Hair follicular keratinocyte (primary cell): ENCODE results near the gene THRSP. TPM values are rescaled to one million over a fixed set of nuclear protein-coding genes. Genes with fewer than 3 reads are reported as not detected.

ENCODE experiments used
- total RNA-seq: library from RNA; depleted of rRNA; stranded (reverse); fragments of >200 nt; gene quantifications from 2 replicates; pipeline ENCODE4 v1.2.3, GENCODE V29; 2015

THRSP gene
- total RNA-seq, result not detected in 2 replicates

DNA sequence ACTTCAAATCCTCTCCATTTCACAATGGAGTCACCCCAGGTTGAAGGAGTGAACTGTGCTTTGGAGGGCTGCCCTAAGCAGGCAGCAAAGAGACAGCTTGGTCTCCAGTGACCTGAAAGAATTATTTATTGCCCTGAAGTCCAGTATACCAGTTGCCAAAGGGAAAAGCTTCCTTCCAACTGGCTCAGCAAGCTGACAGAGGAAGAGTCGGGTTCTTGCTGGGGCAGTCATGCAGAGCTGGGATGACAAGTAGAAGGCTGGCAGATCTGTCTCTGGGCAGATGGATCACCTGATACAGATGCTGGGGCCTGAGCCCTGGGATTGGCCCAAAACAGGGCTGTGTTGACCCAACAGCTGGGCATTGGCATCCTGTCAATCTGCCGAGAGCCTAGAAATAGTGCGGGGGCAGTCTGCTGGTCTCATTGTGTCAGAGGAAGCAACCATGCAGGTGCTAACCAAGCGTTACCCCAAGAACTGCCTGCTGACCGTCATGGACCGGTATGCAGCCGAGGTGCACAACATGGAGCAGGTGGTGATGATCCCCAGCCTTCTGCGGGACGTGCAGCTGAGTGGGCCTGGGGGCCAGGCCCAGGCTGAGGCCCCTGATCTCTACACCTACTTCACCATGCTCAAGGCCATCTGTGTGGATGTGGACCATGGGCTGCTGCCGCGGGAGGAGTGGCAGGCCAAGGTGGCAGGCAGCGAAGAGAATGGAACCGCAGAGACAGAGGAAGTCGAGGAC lies at the start of gene THRSP:
Gene THRSP, plus strand, starts transcription at position 422 of the 742 bp plus-strand sequence. Its CDS starts 21 bp downstream, at position 443.

GRCh38 chr11:78022397-78023396 lies 41.0 kb upstream of the THRSP start, which contains the start of gene KCTD14:
Gene KCTD14, minus strand, starts transcription at chr11:78023276. Its CDS starts 27 bp downstream, at chr11:78023249.

GRCh38 chr11:78079232-78080083 lies 15.8 kb downstream of the THRSP start, which contains the start of gene NDUFC2:
Gene NDUFC2, minus strand, starts transcription at chr11:78079862. Its CDS starts 118 bp downstream, at chr11:78079744.

Other genes with a start within 250 kb of the THRSP start
- 19.6 and 23.2 TPM in 2 replicates for gene RSF1, start 243.1 kb upstream of the THRSP start, total RNA-seq
- 12.6 and 14.4 TPM in 2 replicates for gene AAMDC, start 242.7 kb upstream of the THRSP start, total RNA-seq
- gene INTS4, start 69.2 kb upstream of the THRSP start, total RNA-seq, result 13.1 and 17.5 TPM in 2 replicates
- gene KCTD14, start 40.6 kb upstream of the THRSP start, total RNA-seq, result 16.0 and 16.9 TPM in 2 replicates
- 116 and 129 TPM in 2 replicates for gene NDUFC2, start 16.0 kb downstream of the THRSP start, total RNA-seq
- gene ALG8, start 75.8 kb downstream of the THRSP start, total RNA-seq, result 28.9 and 39.3 TPM in 2 replicates
- gene KCTD21, start 124.8 kb downstream of the THRSP start, total RNA-seq, result 5.7 and 12.2 TPM in 2 replicates
- 4.1 and 6.6 TPM in 2 replicates for gene USP35, start 125.1 kb downstream of the THRSP start, total RNA-seq